Fibroblast of lung (primary cell): ENCODE measurements around the gene KCNIP3. TPM values are rescaled to one million over a fixed set of nuclear protein-coding genes. Genes with fewer than 3 reads are reported as not detected.
A peak's percentile ranks its signal among the peaks of the same experiment; 100 is the strongest.

ENCODE experiments used
- DNase-seq, 2 donors: peaks; one replicate each; pipeline versions ENCODE4 v3.0.0 to v3.0.0-alpha.2; 2010; ENCODE audit warnings: low read depth in 2 of 2
- H2AFZ ChIP-seq: 2 replicates; pipeline ENCODE4 v1.5.1; 2012; ENCODE audit warnings: low read length, control low read depth, inconsistent platforms
- H3K27ac ChIP-seq: 2 replicates; pipeline ENCODE4 v1.5.1; 2011; ENCODE audit warnings: low read length, control low read depth; ENCODE audit not compliant: insufficient read depth
- H3K27me3 ChIP-seq: 2 replicates; pipeline ENCODE4 v1.5.1; 2011; ENCODE audit warnings: mild to moderate bottlenecking, low read length; ENCODE audit not compliant: control insufficient read depth, insufficient read depth
- H3K36me3 ChIP-seq: 2 replicates; pipeline ENCODE4 v1.5.1; 2011; ENCODE audit warnings: low read length; ENCODE audit not compliant: control insufficient read depth, insufficient read depth
- H3K4me1 ChIP-seq: 2 replicates; pipeline ENCODE4 v1.5.1; 2011; ENCODE audit warnings: low read length; ENCODE audit not compliant: control insufficient read depth, insufficient read depth; ENCODE audit errors: extremely low read depth
- H3K4me2 ChIP-seq: 2 replicates; pipeline ENCODE4 v1.5.1; 2011; ENCODE audit warnings: low read length, control low read depth; ENCODE audit not compliant: insufficient read depth; ENCODE audit errors: extremely low read depth
- H3K4me3 ChIP-seq, 4 experiments: fragments of 200-600 bp in 1 of 4; sonication (generic) in 1 of 4; replicated peaks in 1 of 4; 2 replicates each; pipeline ENCODE4 v1.5.1; 2011 to 2016; ENCODE audit warnings: low read length in 4 of 4, low read depth in 3 of 4, mild to moderate bottlenecking in 3 of 4, control low read depth in 2 of 4, inconsistent platforms in 1 of 4, mixed read lengths in 1 of 4; ENCODE audit not compliant: insufficient read depth in 1 of 4; ENCODE audit errors: control extremely low read depth in 1 of 4
- H3K79me2 ChIP-seq: 2 replicates; pipeline ENCODE4 v1.5.1; 2012; ENCODE audit warnings: mild to moderate bottlenecking, low read length, inconsistent platforms; ENCODE audit not compliant: control insufficient read depth, insufficient read depth
- H3K9ac ChIP-seq: 2 replicates; pipeline ENCODE4 v1.5.1; 2011; ENCODE audit warnings: mild to moderate bottlenecking, low read length, control low read depth; ENCODE audit not compliant: insufficient read depth
- H3K9me3 ChIP-seq: 2 replicates; pipeline ENCODE4 v1.5.1; 2012; ENCODE audit warnings: low read depth, low read length; ENCODE audit not compliant: control insufficient read depth, insufficient read depth
- H4K20me1 ChIP-seq: 2 replicates; pipeline ENCODE4 v1.5.1; 2011; ENCODE audit warnings: low read length; ENCODE audit not compliant: control insufficient read depth, insufficient read depth; ENCODE audit errors: extremely low read depth
- EZH2 ChIP-seq: IDR thresholded peaks from 2 replicates; pipeline ENCODE4 v1.5.1; 2012; ENCODE audit warnings: low read length, control low read depth, mild to moderate bottlenecking; ENCODE audit errors: missing control alignments
- polyA plus RNA-seq, 2 donors: library from polyadenylated mRNA; depleted of rRNA in 1 of 2; stranded (reverse) in 1 of 2; unstranded in 1 of 2; fragments of >200 nt; gene quantifications; 2 replicates each; pipeline ENCODE4 v1.2.1, GENCODE V29; 2011 to 2012; ENCODE audit warnings: missing spikeins in 1 of 2
- total RNA-seq: library from RNA; depleted of rRNA; stranded (reverse); fragments of >200 nt; gene quantifications from 2 replicates; pipeline ENCODE4 v1.2.1, GENCODE V29; 2014
- TF ChIP-seq, protein P1 (sequence below), 2 donors: IDR thresholded peaks in 1 of 2; conservative IDR thresholded peaks in 1 of 2; 1 replicate in 1 of 2; 2 replicates in 1 of 2; pipeline ENCODE4 v1.5.1; 2011 to 2012; ENCODE audit warnings: low read length in 2 of 2, control low read depth in 1 of 2, inconsistent platforms in 1 of 2, low read depth in 1 of 2, mild to moderate bottlenecking in 1 of 2

KCNIP3 gene
- total and polyA plus RNA-seq, 2 donors (not counting 1 experiment from before 2014, with no cell fraction given) = 0.32 to 1.7 TPM

DNA sequence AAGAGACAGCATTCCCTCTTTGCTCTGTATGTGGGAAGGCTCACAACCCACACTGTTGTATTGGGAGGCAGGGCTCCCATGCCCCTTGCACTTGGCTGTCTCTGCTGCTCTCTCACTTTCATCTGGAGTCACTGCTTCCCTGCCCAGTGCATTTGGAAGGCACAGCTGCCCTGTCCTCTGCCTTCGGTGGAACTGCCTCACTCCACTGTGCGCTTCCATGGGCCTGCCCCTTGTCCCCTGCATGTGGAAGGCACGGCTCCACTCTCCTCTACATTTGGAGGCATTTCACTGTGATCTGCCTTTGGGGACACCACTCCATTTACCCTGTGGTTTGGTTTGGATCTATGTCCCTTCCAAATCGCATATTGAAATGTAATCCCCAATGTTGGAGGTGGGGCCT, 32.0 kb upstream of the KCNIP3 start:
- Histone ChIP-seq H3K36me3 (no peaks in the 10 kb centered on the region), H3K4me3 (no peak overlapping the region), H3K27me3 (no peaks in the 10 kb centered on the region), H4K20me1 (peaks cover 2% of the 10 kb centered on the region), H3K4me2 (no peak overlapping the region), H3K27ac (no peak overlapping the region), H2AFZ (no peak overlapping the region), H3K4me1 (no peaks in the 10 kb centered on the region), H3K9me3 (no peaks in the 10 kb centered on the region), H3K9ac (no peak overlapping the region), H3K79me2 (no peaks in the 10 kb centered on the region)
- TF ChIP-seq, protein P1, sequence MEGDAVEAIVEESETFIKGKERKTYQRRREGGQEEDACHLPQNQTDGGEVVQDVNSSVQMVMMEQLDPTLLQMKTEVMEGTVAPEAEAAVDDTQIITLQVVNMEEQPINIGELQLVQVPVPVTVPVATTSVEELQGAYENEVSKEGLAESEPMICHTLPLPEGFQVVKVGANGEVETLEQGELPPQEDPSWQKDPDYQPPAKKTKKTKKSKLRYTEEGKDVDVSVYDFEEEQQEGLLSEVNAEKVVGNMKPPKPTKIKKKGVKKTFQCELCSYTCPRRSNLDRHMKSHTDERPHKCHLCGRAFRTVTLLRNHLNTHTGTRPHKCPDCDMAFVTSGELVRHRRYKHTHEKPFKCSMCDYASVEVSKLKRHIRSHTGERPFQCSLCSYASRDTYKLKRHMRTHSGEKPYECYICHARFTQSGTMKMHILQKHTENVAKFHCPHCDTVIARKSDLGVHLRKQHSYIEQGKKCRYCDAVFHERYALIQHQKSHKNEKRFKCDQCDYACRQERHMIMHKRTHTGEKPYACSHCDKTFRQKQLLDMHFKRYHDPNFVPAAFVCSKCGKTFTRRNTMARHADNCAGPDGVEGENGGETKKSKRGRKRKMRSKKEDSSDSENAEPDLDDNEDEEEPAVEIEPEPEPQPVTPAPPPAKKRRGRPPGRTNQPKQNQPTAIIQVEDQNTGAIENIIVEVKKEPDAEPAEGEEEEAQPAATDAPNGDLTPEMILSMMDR (conservative IDR thresholded peaks at IDR 0.05 in 1 of 2, IDR thresholded peaks at IDR 0.05 in 1 of 2; ENCODE audit: low read depth in 1 of 2, low read length in 2 of 2) = no peak
- TF ChIP-seq EZH2 = no peak
- no peak for DNase-seq

DNA sequence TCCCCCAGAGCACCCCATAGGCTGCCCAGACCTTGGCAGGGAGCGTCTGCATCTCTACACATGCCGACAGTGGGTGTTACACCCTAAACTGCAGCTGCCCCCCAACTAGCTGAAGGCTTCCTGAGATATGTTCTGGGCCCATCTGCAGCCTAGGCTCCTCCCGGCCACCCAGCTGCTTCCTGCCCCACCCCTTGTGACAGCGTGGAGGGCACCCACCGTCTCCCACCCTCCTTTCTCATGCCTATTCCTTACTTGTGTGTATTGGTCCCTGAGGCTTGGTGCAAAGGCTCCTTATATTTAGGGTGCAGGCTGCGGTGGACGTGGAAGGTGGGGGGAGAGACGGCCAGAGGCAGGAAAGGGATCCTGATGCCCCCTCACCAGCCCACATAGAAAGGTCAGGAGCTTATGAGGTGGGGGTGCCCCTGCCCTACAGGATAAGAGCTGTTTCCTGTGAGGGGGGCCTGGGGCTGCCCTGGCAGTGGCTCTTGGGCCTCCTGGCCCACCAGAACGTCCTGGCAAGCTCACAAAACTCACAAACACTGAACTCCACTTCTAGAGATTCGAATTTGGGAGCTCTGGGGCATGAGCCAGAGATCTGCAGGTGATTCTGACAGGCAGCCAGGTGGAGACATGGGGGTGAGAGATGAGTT, 30.2 kb upstream of the KCNIP3 start:
- Histone ChIP-seq H3K27me3 (no peaks in the 10 kb centered on the region), H3K4me3 (no peak overlapping the region), H3K27ac (no peak overlapping the region), H3K36me3 (no peaks in the 10 kb centered on the region), H4K20me1 (peaks cover 2% of the 10 kb centered on the region), H3K9me3 (no peaks in the 10 kb centered on the region), H3K9ac (no peak overlapping the region), H3K4me2 (no peak overlapping the region), H3K4me1 (no peaks in the 10 kb centered on the region), H3K79me2 (no peaks in the 10 kb centered on the region), H2AFZ (no peak overlapping the region)
- no peak for TF ChIP-seq EZH2
- DNase-seq = no peak

DNA sequence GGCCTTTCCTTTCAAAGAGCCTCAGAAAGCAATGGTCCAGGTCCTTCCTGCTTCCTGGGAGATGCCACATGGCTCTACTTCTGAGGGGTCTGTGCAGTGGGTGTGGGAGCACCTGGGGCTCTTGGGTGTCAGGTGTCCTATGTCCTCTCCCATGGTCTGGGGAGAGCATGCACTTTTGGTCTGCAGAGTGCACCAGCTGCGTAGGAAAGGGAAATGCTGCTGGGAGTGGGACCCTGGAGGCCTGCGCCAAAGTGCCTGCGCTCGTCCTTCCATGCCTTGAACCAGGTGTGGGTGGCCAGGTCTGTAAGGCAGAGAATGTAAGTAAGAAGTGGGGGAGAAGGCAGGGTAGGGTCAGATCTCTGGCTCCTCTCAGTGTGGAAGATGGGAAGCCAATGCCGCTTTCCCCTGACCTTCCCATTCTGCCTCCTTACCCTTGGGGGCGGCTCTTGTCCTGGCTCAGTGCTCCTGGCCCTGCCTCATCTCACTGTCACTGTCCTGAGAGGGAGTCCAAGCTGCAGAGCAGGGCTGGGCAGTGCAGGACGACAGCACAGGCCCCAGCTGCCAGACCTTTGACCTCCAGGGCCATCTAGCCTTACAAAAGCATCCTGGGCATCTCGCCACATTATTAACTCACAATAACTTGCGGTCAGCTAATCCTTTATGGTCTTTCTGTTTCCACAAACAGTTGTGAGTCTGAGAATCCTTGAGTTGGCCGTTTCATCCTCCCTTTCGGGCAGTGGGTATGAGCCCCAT, 29.5 kb upstream of the KCNIP3 start:
- Histone ChIP-seq H2AFZ (no peak overlapping the region), H3K4me2 (no peak overlapping the region), H3K79me2 (no peaks in the 10 kb centered on the region), H3K27me3 (no peaks in the 10 kb centered on the region), H3K9ac (no peak overlapping the region), H3K4me1 (no peaks in the 10 kb centered on the region), H4K20me1 (peaks cover 2% of the 10 kb centered on the region), H3K36me3 (no peaks in the 10 kb centered on the region), H3K27ac (no peak overlapping the region), H3K4me3 (no peak overlapping the region), H3K9me3 (no peaks in the 10 kb centered on the region)
- TF ChIP-seq EZH2 = no peak
- TF ChIP-seq, protein P1 (conservative IDR thresholded peaks at IDR 0.05 in 1 of 2, IDR thresholded peaks at IDR 0.05 in 1 of 2; ENCODE audit: low read depth in 1 of 2, low read length in 2 of 2) = no peak
- DNase-seq = peak; percentile 30 to 85
